HepG2 (cell line): ENCODE measurements around the gene IFITM10. TPM values are rescaled to one million over a fixed set of nuclear protein-coding genes. Genes with fewer than 3 reads are reported as not detected.

Experiments
- ATAC-seq: fragments of 200-7000 bp; cut with Tn5 transposase; 3 replicates; pipeline ENCODE4 v1.9.1; 2020; ENCODE audit warnings: mild to moderate bottlenecking, moderate library complexity
- BruUV-seq: library from RNA; stranded (reverse); fragments of 400-500 nt; replicated peaks from 2 replicates; lab custom pipeline; 2021; lab: Mats Ljungman, UMichigan
- CTCF ChIA-PET: fragments of 300-600 bp; formaldehyde crosslinking; extraction: SDS; loops from one replicate; lab custom pipeline; 2021; ENCODE audit warnings: low total read pairs, inconsistent platforms, low intra/inter-chr PET ratio; lab: Yijun Ruan, JAX
- POLR2A ChIA-PET: fragments of 350-600 bp; sonication (Branson Sonifier 250); formaldehyde crosslinking; loops from one replicate; lab custom pipeline; 2020; ENCODE audit warnings: antibody characterized with exemption, inconsistent platforms; lab: Yijun Ruan, JAX
- DNase-seq: peaks from one replicate; pipeline ENCODE4 v3.0.0-alpha.2; 2015; ENCODE audit warnings: low spot score
- FAIRE-seq: peaks from 3 replicates; lab custom pipeline; 2011; peaks lifted over from hg19 to GRCh38; lab: Jason Lieb, UNC
- H2AFZ ChIP-seq: one replicate; pipeline ENCODE4 v1.6.1; 2011; ENCODE audit warnings: low read length, inconsistent platforms
- H3K27ac ChIP-seq: fragments of 300-600 bp; 3 replicates; pipeline ENCODE4 v1.8.0; 2011; ENCODE audit warnings: mixed run types, mild to moderate bottlenecking, mixed read lengths, low read length, inconsistent platforms; ENCODE audit not compliant: insufficient read depth; ENCODE audit errors: extremely low read length
- H3K27me3 ChIP-seq, 2 experiments: fragments of 200-600 bp in 1 of 2; 2 replicates in 1 of 2; 3 replicates in 1 of 2; pipeline versions ENCODE4 v1.6.0 to v1.8.0; 2011; ENCODE audit warnings: low read length in 2 of 2, mild to moderate bottlenecking in 2 of 2, moderate library complexity in 2 of 2, inconsistent platforms in 1 of 2; ENCODE audit not compliant: insufficient read depth in 2 of 2, control insufficient read depth in 1 of 2
- H3K36me3 ChIP-seq, 2 experiments: fragments of 200-600 bp in 1 of 2; replicated peaks in 1 of 2; 2 replicates in 1 of 2; 3 replicates in 1 of 2; pipeline versions ENCODE4 v1.5.1 to v1.8.0; 2011; ENCODE audit warnings: low read length in 2 of 2, inconsistent platforms in 1 of 2; ENCODE audit not compliant: insufficient read depth in 2 of 2, control insufficient read depth in 1 of 2
- H3K4me1 ChIP-seq: 2 replicates; pipeline ENCODE4 v1.5.1; 2012; ENCODE audit warnings: low read length, inconsistent platforms; ENCODE audit not compliant: insufficient read depth
- H3K4me2 ChIP-seq: 2 replicates; pipeline ENCODE4 v1.6.0; 2011; ENCODE audit warnings: low read depth, low read length, inconsistent platforms
- H3K4me3 ChIP-seq, 3 experiments: fragments of 200-600 bp in 1 of 3; sonication (generic), shearing (Covaris generic) in 1 of 3; replicated peaks in 1 of 3; 2 replicates each; pipeline ENCODE4 v1.5.1; 2011 to 2016; ENCODE audit warnings: low read length in 3 of 3, inconsistent platforms in 2 of 3, low read depth in 2 of 3, mild to moderate bottlenecking in 2 of 3, control low read depth in 1 of 3, mixed read lengths in 1 of 3; ENCODE audit not compliant: insufficient read depth in 1 of 3
- H3K79me2 ChIP-seq: one replicate; pipeline ENCODE4 v1.6.1; 2011; ENCODE audit warnings: low read length, inconsistent platforms; ENCODE audit not compliant: insufficient read depth
- H3K9ac ChIP-seq: 2 replicates; pipeline ENCODE4 v1.6.0; 2011; ENCODE audit warnings: mild to moderate bottlenecking, low read depth, low read length, inconsistent platforms; ENCODE audit not compliant: insufficient read depth
- H3K9me3 ChIP-seq: 2 replicates; pipeline ENCODE4 v1.5.1; 2012; ENCODE audit warnings: mild to moderate bottlenecking, low read length
- H4K20me1 ChIP-seq: 2 replicates; pipeline ENCODE4 v1.6.0; 2011; ENCODE audit warnings: inconsistent platforms, mild to moderate bottlenecking, low read length, moderate library complexity; ENCODE audit not compliant: insufficient read depth
- IKZF4 ChIP-seq: sonication (generic); formaldehyde crosslinking; IDR thresholded peaks from 2 replicates; pipeline ENCODE4 v1.5.1; 2020; ENCODE audit warnings: borderline replicate concordance, mild to moderate bottlenecking, low read depth, missing genetic modification reagents; ENCODE audit errors: not compliant biosample characterization
- MTF1 ChIP-seq: sonication (generic); formaldehyde crosslinking; IDR thresholded peaks from 2 replicates; pipeline ENCODE4 v1.5.0; 2020; ENCODE audit warnings: missing genetic modification reagents
- MXD3 ChIP-seq: IDR thresholded peaks from 2 replicates; pipeline ENCODE4 v1.6.1; 2016; ENCODE audit warnings: mild to moderate bottlenecking, missing biosample characterization, missing genetic modification reagents
- ZFP1 ChIP-seq: IDR thresholded peaks from 2 replicates; pipeline ENCODE4 v1.6.1; 2016
- ZNF782 ChIP-seq: sonication (generic); formaldehyde crosslinking; IDR thresholded peaks from 2 replicates; pipeline ENCODE4 v1.4.0; 2020; ENCODE audit warnings: missing genetic modification reagents, mild to moderate bottlenecking, borderline replicate concordance
- ZSCAN21 ChIP-seq: sonication (generic); formaldehyde crosslinking; IDR thresholded peaks from 2 replicates; pipeline ENCODE4 v1.8.0; 2022; ENCODE audit warnings: mild to moderate bottlenecking, missing genetic modification reagents, moderate library complexity, borderline replicate concordance
- WGBS: methylation state at CpG from one replicate; pipeline ENCODE4 v1.1.6; 2017; ENCODE audit warnings: low lambda C conversion rate; 5-methylcytosine and 5-hydroxymethylcytosine counted together
- in situ Hi-C: cut with HindIII; loops from 2 replicates; pipeline ENCODE4 v1.10.0; 2017; ENCODE audit warnings: low pct_unique_long_range_greater_than_20kb; ENCODE audit not compliant: extremely low pct_ligation_motif_present
- intact Hi-C: fragments of 100-400 bp; cut with micrococcal nuclease; formaldehyde crosslinking; loops from one replicate; pipeline ENCODE4 v1.10.0; 2022; ENCODE audit not compliant: unreplicated experiment
- polyA plus RNA-seq, 8 experiments: library from polyadenylated mRNA; depleted of rRNA in 3 of 8; stranded (reverse) in 7 of 8; unstranded in 1 of 8; fragments of >200 nt; fragmentation: Illumina TruSeq in 4 of 8; extraction: Trizol in 4 of 8; gene quantifications; 2 replicates each; pipeline versions ENCODE4 v1.2.1 to v1.2.3, GENCODE V29; 2011 to 2016; ENCODE audit warnings: low read depth in 4 of 8, missing spikeins in 1 of 8, mixed read lengths in 1 of 8; ENCODE audit not compliant: insufficient read depth in 1 of 8
- total RNA-seq, 5 experiments: library from RNA; depleted of rRNA; stranded (reverse); fragments of >200 nt; fragmentation: Illumina TruSeq; extraction: Trizol; gene quantifications; 2 replicates each; pipeline ENCODE4 v1.2.3, GENCODE V29; 2016; ENCODE audit warnings: low read depth in 1 of 5

IFITM10 gene
- total and polyA plus RNA-seq, 2 of the 13 experiments (the other 11 are each of a cell fraction or from before 2014, with no cell fraction given): 0.09 to 0.13 TPM

GRCh38 chr11:1738380-1738779 lies 12.0 kb downstream of the IFITM10 start (continued):
- TF ChIP-seq ZSCAN21: no peak
- TF ChIP-seq MTF1: no peak
- TF ChIP-seq, all 625 proteins: peak for 0

GRCh38 chr11:1737080-1737757 lies 13.2 kb downstream of the IFITM10 start:
- no peak overlapping the region for H3K4me2 ChIP-seq
- TF ChIP-seq ZNF782 (CRISPR knock-in tag): no peak
- TF ChIP-seq MXD3 (CRISPR knock-in tag): no peak
- peak; percentile 60; the same call in 1 of the 2 replicates for TF ChIP-seq ZFP1 (CRISPR knock-in tag)
- no peak for TF ChIP-seq IKZF4 (CRISPR knock-in tag)
- TF ChIP-seq, all 625 proteins: peak for 1
- H3K4me3 ChIP-seq: no peak overlapping the region
- FAIRE-seq: no peak
- no peaks in the 10 kb centered on the region for H4K20me1 ChIP-seq
- no peak overlapping the region for H2AFZ ChIP-seq
- no peak overlapping the region for H3K9ac ChIP-seq
- no peaks in the 10 kb centered on the region for H3K4me1 ChIP-seq
- H3K27ac ChIP-seq: no peak overlapping the region
- DNase-seq: no peak
- no TSS peak for BruUV-seq
- intact Hi-C loops (no loop called here), in situ Hi-C loops (no loop called here)
- peaks cover 13% of the 10 kb centered on the region for H3K9me3 ChIP-seq
- no peaks in the 10 kb centered on the region for H3K79me2 ChIP-seq
- CTCF ChIA-PET: no interaction called here
- H3K36me3 ChIP-seq: no peaks in the 10 kb centered on the region
- ATAC-seq: no peak
- POLR2A ChIA-PET: no interaction called here
- H3K27me3 ChIP-seq: peaks cover 0 to 65% of the 10 kb centered on the region in 2 experiments; a peak in 4 of 5 replicates
- WGBS: 50% methylated on average over 6 of the region's 6 CpGs
